Endothelial cell of umbilical vein (primary cell): Measurements from ENCODE around the gene NRXN3. TPM values are rescaled to one million over a fixed set of nuclear protein-coding genes. Genes with fewer than 3 reads are reported as not detected.

Source experiments
- BruUV-seq: library from RNA; stranded (reverse); fragments of 400-500 nt; replicated peaks from 2 replicates; lab custom pipeline; 2021; lab: Mats Ljungman, UMichigan
- CTCF ChIA-PET: fragments of 300-600, 350-600 bp; sonication (Branson Sonifier 250); formaldehyde crosslinking; loops from one replicate; lab custom pipeline; 2021; ENCODE audit warnings: antibody characterized with exemption, inconsistent platforms; lab: Charles Lee
- POLR2A ChIA-PET: fragments of 300-600, 350-600 bp; sonication (Branson Sonifier 250); formaldehyde crosslinking; loops from one replicate; lab custom pipeline; 2021; ENCODE audit warnings: antibody characterized with exemption, inconsistent platforms; lab: Charles Lee
- DNase-seq: peaks from one replicate; pipeline ENCODE4 v3.0.0-alpha.2; 2011; ENCODE audit warnings: low read depth, low spot score
- FAIRE-seq: peaks from 2 replicates; lab custom pipeline; 2011; peaks lifted over from hg19 to GRCh38; lab: Jason Lieb, UNC
- H2AFZ ChIP-seq: 2 replicates; pipeline ENCODE4 v1.6.0; 2012; ENCODE audit warnings: low read depth, low read length, control low read depth, inconsistent platforms
- H3K27ac ChIP-seq: 2 replicates; pipeline ENCODE4 v1.5.1; 2011; ENCODE audit warnings: low read depth, mild to moderate bottlenecking, control low read depth, low read length, moderate library complexity; ENCODE audit not compliant: insufficient read depth
- H3K27me3 ChIP-seq, 2 experiments: 2 replicates each; pipeline versions ENCODE4 v1.6.0 to v1.6.1; 2011; ENCODE audit warnings: low read length in 2 of 2, mixed read lengths in 1 of 2; ENCODE audit not compliant: control insufficient read depth in 2 of 2, insufficient read depth in 2 of 2
- H3K36me3 ChIP-seq, 2 experiments: 2 replicates in 1 of 2; 3 replicates in 1 of 2; pipeline ENCODE4 v1.5.1; 2011; ENCODE audit warnings: low read length in 2 of 2, mild to moderate bottlenecking in 1 of 2, moderate library complexity in 1 of 2; ENCODE audit not compliant: control insufficient read depth in 2 of 2, insufficient read depth in 2 of 2; ENCODE audit errors: extremely low read depth in 1 of 2
- H3K4me1 ChIP-seq: 3 replicates; pipeline ENCODE4 v1.5.1; 2011; ENCODE audit warnings: mild to moderate bottlenecking, low read length; ENCODE audit not compliant: control insufficient read depth, insufficient read depth; ENCODE audit errors: extremely low read depth
- H3K4me2 ChIP-seq: 2 replicates; pipeline ENCODE4 v1.6.1; 2011; ENCODE audit warnings: low read length, control low read depth, mixed read lengths; ENCODE audit not compliant: insufficient read depth
- H3K4me3 ChIP-seq, 3 experiments: fragments of 200-600 bp in 1 of 3; sonication (generic), shearing (Covaris generic) in 1 of 3; replicated peaks in 1 of 3; 2 replicates each; pipeline ENCODE4 v1.5.1; 2011 to 2016; ENCODE audit warnings: control low read depth in 3 of 3, low read length in 3 of 3, mild to moderate bottlenecking in 2 of 3, inconsistent platforms in 1 of 3, low read depth in 1 of 3, moderate library complexity in 1 of 3; ENCODE audit not compliant: insufficient read depth in 1 of 3
- H3K79me2 ChIP-seq: 2 replicates; pipeline ENCODE4 v1.6.0; 2012; ENCODE audit warnings: low read length, inconsistent platforms; ENCODE audit not compliant: control insufficient read depth, insufficient read depth
- H3K9ac ChIP-seq: replicated peaks from 2 replicates; pipeline ENCODE3; 2011; ENCODE audit warnings: low read length, control low read depth; ENCODE audit not compliant: insufficient read depth; ENCODE audit errors: extremely low read depth
- H3K9me1 ChIP-seq: replicated peaks from 3 replicates; pipeline ENCODE4 v1.6.0; 2011; ENCODE audit warnings: mild to moderate bottlenecking, low read length; ENCODE audit not compliant: control insufficient read depth, insufficient read depth; ENCODE audit errors: extremely low read depth
- H3K9me3 ChIP-seq: replicated peaks from 2 replicates; pipeline ENCODE4 v1.5.1; 2012; ENCODE audit warnings: low read length, inconsistent platforms; ENCODE audit not compliant: control insufficient read depth, insufficient read depth
- H4K20me1 ChIP-seq: replicated peaks from 2 replicates; pipeline ENCODE3; 2011; ENCODE audit warnings: mild to moderate bottlenecking, low read length; ENCODE audit not compliant: control insufficient read depth, insufficient read depth; ENCODE audit errors: extremely low read depth
- CTCF ChIP-seq, 2 donors: IDR thresholded peaks; 1 replicate in 1 of 2; 2 replicates in 1 of 2; pipeline ENCODE4 v1.5.1; 2011; ENCODE audit warnings: low read length in 2 of 2, mild to moderate bottlenecking in 2 of 2, moderate library complexity in 2 of 2, control low read depth in 1 of 2, inconsistent platforms in 1 of 2, low read depth in 1 of 2; ENCODE audit not compliant: insufficient read depth in 1 of 2; ENCODE audit errors: extremely low read depth in 1 of 2
- EZH2 ChIP-seq: IDR thresholded peaks from 2 replicates; pipeline ENCODE4 v1.6.1; 2012; ENCODE audit warnings: borderline replicate concordance, low read depth, mild to moderate bottlenecking, moderate library complexity, low read length, inconsistent platforms; ENCODE audit not compliant: severe bottlenecking
- FOS ChIP-seq: IDR thresholded peaks from 2 replicates; pipeline ENCODE4 v1.6.1; 2011; ENCODE audit warnings: mild to moderate bottlenecking, low read length, moderate library complexity, borderline replicate concordance; ENCODE audit not compliant: insufficient read depth
- GATA2 ChIP-seq: IDR thresholded peaks from 2 replicates; pipeline ENCODE4 v1.7.0; 2011; ENCODE audit warnings: low read depth, mild to moderate bottlenecking, moderate library complexity, mixed read lengths, low read length; ENCODE audit not compliant: insufficient read length, insufficient read depth
- JUN ChIP-seq: IDR thresholded peaks from 2 replicates; pipeline ENCODE4 v1.6.1; 2011; ENCODE audit warnings: borderline replicate concordance, low read depth; ENCODE audit not compliant: insufficient read length, insufficient read depth
- MAX ChIP-seq: IDR thresholded peaks from 2 replicates; pipeline ENCODE4 v1.6.1; 2011; ENCODE audit not compliant: insufficient read depth, insufficient read length
- MYC ChIP-seq: IDR thresholded peaks from one replicate; pipeline ENCODE4 v1.6.1; 2011; ENCODE audit warnings: mild to moderate bottlenecking, low read depth, low read length
- POLR2A ChIP-seq: IDR thresholded peaks from 2 replicates; pipeline ENCODE4 v1.6.1; 2012; ENCODE audit warnings: low read depth, mild to moderate bottlenecking, control low read depth, low read length
- POLR2AphosphoS5 ChIP-seq: IDR thresholded peaks from 2 replicates; pipeline ENCODE4 v1.6.1; 2012; ENCODE audit warnings: low read depth, mild to moderate bottlenecking, control low read depth, low read length, moderate library complexity; ENCODE audit not compliant: insufficient read depth
- dilution Hi-C: fragments of 300-500 bp; cut with MboI; formaldehyde crosslinking; loops from one replicate; pipeline ENCODE4 v1.15.0; 2019; ENCODE audit warnings: low sequenced_read_pairs; ENCODE audit not compliant: extremely low pct_ligation_motif_present
- intact Hi-C: fragments of 100-400 bp; cut with micrococcal nuclease; formaldehyde crosslinking; loops from one replicate; pipeline ENCODE4 v1.10.0; 2022
- polyA plus RNA-seq, 4 experiments: library from polyadenylated mRNA; depleted of rRNA in 3 of 4; stranded (reverse) in 3 of 4; unstranded in 1 of 4; fragments of >200 nt; gene quantifications; 2 replicates each; pipeline versions ENCODE4 v1.2.1 to v1.2.3, GENCODE V29; 2011 to 2012; ENCODE audit warnings: missing spikeins in 1 of 4
- total RNA-seq: library from RNA; stranded (reverse); gene quantifications from 2 replicates; pipeline ENCODE4 v1.2.3, GENCODE V29; 2021

NRXN3 gene
- total and polyA plus RNA-seq, 2 donors (not counting 3 experiments of a cell fraction or from before 2014, with no cell fraction given), result 0.72 to 4.2 TPM

- no peaks in the 10 kb centered on the region for H3K36me3 ChIP-seq
- no peak for FAIRE-seq
- H3K4me3 ChIP-seq, result no peak overlapping the region
- no peaks in the 10 kb centered on the region for H3K9me3 ChIP-seq
- H3K27me3 ChIP-seq, result no peaks in the 10 kb centered on the region
- CTCF ChIA-PET, result no interaction called here
- H3K4me1 ChIP-seq, result no peaks in the 10 kb centered on the region
- H3K4me2 ChIP-seq, result no peak overlapping the region
- BruUV-seq, result no TSS peak
- H3K9me1 ChIP-seq, result no peaks in the 10 kb centered on the region
- no peak for TF ChIP-seq JUN
- TF ChIP-seq MAX, result no peak
- TF ChIP-seq POLR2AphosphoS5, result no peak
- TF ChIP-seq EZH2, result no peak
- no peak for TF ChIP-seq MYC
- no peak for TF ChIP-seq CTCF (IDR thresholded peaks at IDR 0.05; ENCODE audit: extremely low read depth in 1 of 2, insufficient read depth in 1 of 2, low read depth in 1 of 2, low read length in 2 of 2)
- no peak for TF ChIP-seq GATA2
- no peak for TF ChIP-seq FOS
- TF ChIP-seq POLR2A, result no peak
- H3K27ac ChIP-seq, result no peak overlapping the region
- no peak overlapping the region for H2AFZ ChIP-seq
- intact Hi-C loops (no loop called here), dilution Hi-C loops (no loop called here)
- no peak for DNase-seq
- POLR2A ChIA-PET, result no interaction called here
- no peaks in the 10 kb centered on the region for H4K20me1 ChIP-seq
- H3K79me2 ChIP-seq, result no peaks in the 10 kb centered on the region
- no peak overlapping the region for H3K9ac ChIP-seq
These were observed 32.0 kb downstream of the NRXN3 start for GRCh38 chr14:78202163-78202562.
